Colon (tissue), 2 donors: ENCODE results near the gene XRCC5.
"Not testable (repeated sequence)": the region's sequence is repeated elsewhere in the genome, so short reads cannot be mapped to it uniquely, and the experiment has no call there.

Experiments used
- FAIRE-seq: peaks from 2 replicates; lab custom pipeline; 2012; peaks lifted over from hg19 to GRCh38; lab: Jason Lieb, UNC
- donor health status: control.
- donor health status: control.

XRCC5 gene

GRCh38 chr2:216202626-216203250 lies 93.6 kb downstream of the XRCC5 start:
- FAIRE-seq, result no peak

DNA sequence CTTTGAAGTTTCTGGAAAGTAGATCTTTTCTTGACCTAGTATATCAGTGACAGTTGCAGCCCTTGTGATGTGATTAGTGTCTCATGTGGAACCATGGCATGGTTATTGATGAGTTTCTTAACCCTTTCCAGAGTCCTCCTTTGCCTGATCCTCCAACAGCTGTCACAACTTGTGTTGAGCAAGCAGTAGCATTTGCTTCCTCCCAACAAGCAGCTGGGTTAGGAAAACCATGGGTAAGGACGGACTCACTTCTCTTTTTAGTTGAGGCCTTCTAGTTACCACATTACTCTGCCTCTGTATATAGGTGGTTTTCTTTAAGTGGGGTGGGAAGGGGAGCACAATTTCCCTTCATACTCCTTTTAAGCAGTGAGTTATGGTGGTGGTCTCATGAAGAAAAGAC lies 96.3 kb downstream of the XRCC5 start:
- no peak for FAIRE-seq

- no peak for FAIRE-seq
Observed at GRCh38 chr2:216206041-216206703, 97.0 kb downstream of the XRCC5 start.

GRCh38 chr2:216206821-216207220 lies 97.7 kb downstream of the XRCC5 start:
- FAIRE-seq, result no peak

DNA sequence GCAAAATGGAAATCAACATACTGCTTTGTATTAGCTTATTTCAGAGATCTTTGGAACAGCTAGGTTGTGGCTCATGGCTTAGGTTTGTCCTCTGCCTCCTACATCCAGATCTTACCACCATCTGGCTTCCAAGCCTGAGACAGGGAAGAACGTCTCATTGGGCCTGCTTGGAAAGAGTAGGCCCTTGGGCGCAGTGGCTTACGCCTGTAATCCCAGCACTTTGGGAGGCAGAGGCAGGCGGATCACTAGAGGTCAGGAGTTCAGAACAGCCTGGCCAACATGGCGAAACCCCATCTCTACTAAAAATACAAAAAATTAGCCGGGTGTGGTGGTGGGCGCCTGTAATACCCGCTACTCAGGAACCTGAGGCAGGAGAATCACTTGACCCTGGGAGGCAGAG lies 99.5 kb downstream of the XRCC5 start:
- not testable (repeated sequence) for FAIRE-seq

- no peak for FAIRE-seq
Observed at GRCh38 chr2:216210701-216211540, 101.8 kb downstream of the XRCC5 start.

GRCh38 chr2:216211614-216212145 lies 102.5 kb downstream of the XRCC5 start:
- FAIRE-seq, result no peak

GRCh38 chr2:216214768-216215167 lies 105.6 kb downstream of the XRCC5 start:
- FAIRE-seq, result no peak

- FAIRE-seq, result no peak
Observed at GRCh38 chr2:216215658-216216390, 106.7 kb downstream of the XRCC5 start.

DNA sequence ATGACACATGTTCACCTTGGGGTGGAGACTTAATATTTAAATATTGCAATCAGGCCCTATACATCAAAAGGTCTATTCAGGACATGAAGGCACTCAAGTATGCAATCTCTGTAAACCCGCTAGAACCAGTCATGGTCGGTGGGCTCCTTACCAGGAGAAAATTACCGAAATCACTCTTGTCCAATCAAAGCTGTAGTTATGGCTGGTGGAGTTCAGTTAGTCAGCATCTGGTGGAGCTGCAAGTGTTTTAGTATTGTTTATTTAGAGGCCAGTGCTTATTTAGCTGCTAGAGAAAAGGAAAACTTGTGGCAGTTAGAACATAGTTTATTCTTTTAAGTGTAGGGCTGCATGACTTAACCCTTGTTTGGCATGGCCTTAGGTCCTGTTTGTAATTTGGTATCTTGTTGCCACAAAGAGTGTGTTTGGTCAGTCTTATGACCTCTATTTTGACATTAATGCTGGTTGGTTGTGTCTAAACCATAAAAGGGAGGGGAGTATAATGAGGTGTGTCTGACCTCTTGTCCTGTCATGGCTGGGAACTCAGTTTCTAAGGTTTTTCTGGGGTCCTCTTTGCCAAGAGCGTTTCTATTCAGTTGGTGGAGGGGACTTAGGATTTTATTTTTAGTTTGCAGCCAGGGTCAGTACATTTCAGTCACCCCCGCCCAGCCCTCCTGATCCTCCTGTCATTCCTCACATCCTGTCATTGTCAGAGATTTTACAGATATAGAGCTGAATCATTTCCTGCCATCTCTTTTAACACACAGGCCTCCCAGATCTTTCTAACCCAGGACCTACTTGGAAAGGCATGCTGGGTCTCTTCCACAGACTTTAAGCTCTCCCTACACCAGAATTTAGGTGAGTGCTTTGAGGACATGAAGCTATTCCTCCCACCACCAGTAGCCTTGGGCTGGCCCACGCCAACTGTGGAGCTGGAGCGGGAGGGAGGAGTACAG lies 108.1 kb downstream of the XRCC5 start:
- FAIRE-seq, result no peak

GRCh38 chr2:216217904-216218260 lies 108.7 kb downstream of the XRCC5 start:
- FAIRE-seq, result no peak

GRCh38 chr2:216219861-216220260 lies 110.7 kb downstream of the XRCC5 start:
- FAIRE-seq, result no peak

- no peak for FAIRE-seq
Observed at GRCh38 chr2:216220976-216221375, 111.8 kb downstream of the XRCC5 start.

GRCh38 chr2:216221811-216222210 lies 112.7 kb downstream of the XRCC5 start:
- FAIRE-seq, result no peak

- no peak for FAIRE-seq
Observed at GRCh38 chr2:216222650-216223352, 113.7 kb downstream of the XRCC5 start.

DNA sequence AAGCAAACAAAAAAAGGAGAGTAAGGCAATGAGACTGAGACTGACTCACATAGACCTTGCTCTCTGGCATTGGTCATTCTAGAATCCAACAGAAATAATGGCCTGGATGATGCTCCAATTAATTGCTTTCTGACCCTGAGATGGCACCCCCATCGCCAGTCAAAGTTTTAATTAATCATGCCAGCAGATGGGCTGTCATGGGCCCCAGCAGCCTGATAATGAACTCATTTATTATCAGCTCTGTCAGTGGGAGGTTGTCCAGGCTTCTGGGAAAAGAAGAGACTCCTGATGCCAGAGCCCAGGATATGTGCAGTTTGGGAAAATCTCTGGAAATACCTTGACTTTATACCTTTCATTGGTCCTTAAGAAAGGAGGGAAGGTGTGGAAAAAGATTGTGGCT lies 115.2 kb downstream of the XRCC5 start:
- no peak for FAIRE-seq

DNA sequence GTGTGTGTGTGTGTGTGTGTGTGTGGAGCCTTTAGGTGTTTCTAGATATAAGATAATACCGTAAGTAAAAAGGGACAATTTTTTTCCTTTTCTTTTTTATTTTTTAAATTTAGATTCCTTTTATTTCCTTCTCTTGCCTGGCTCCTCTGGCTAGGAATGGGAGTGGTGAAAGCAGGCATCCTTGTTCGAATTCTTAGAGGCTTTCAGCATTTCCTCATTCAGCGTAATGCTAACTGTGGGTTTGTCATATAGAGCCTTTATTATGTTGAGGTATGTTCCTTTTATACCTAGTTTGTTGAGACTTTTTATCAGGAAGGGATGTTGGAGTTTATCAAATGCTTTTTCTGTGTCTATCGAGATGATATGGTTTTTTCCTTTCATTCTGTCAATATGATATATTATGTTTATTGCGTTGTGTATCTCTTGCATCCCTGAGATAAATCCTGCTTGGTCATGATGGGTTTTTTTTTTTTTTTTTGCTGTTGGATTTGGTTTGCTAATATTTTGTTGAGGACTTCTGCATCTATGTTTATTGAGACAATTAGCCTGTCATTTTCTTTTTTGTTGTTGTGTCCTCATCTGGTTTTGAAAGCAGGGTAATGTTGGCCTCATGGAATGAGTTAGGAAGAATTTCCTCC lies 120.2 kb downstream of the XRCC5 start:
- FAIRE-seq, result no peak

DNA sequence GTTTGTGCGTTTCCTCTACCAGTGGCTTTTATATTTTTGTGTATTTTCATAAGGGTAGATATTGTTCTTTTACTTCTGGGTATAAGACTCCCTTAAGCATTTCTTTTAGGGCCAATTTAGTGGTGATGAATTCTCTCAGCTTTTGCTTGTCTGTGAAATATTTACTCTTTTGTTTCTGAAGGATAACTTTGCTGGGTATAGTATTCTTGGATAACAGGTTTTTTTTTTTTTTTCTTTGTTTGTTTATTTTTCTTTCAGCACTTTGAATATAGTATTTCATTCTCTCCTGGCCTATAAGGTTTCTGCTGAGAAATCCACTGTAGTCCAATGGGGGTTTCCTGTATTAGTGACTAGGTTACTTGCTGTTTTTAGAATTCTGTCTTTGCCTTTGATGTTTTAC lies 122.7 kb downstream of the XRCC5 start:
- FAIRE-seq, result no peak

GRCh38 chr2:216232721-216233120 lies 123.6 kb downstream of the XRCC5 start:
- FAIRE-seq, result no peak
